Astrocyte (in vitro differentiated cells and primary cell): ENCODE data around the gene WDR19. TPM values are rescaled to one million over a fixed set of nuclear protein-coding genes. Genes with fewer than 3 reads are reported as not detected.

Experiments used
- DNase-seq: peaks from one replicate; pipeline ENCODE4 v3.0.0-alpha.2; 2010; ENCODE audit warnings: low read depth
- FAIRE-seq: peaks from 2 replicates; lab custom pipeline; 2011; peaks lifted over from hg19 to GRCh38; lab: Jason Lieb, UNC
- H2AFZ ChIP-seq: 2 replicates; pipeline ENCODE4 v1.6.0; 2012; ENCODE audit warnings: low read depth, low read length, inconsistent platforms
- H3K27ac ChIP-seq: 2 replicates; pipeline ENCODE4 v1.5.1; 2011; ENCODE audit warnings: low read depth, low read length, inconsistent platforms
- H3K27me3 ChIP-seq: 2 replicates; pipeline ENCODE4 v1.6.0; 2011; ENCODE audit warnings: low read length, inconsistent platforms; ENCODE audit not compliant: insufficient read depth
- H3K36me3 ChIP-seq: 2 replicates; pipeline ENCODE4 v1.5.1; 2011; ENCODE audit warnings: low read length, inconsistent platforms; ENCODE audit not compliant: insufficient read depth
- H3K4me1 ChIP-seq: 2 replicates; pipeline ENCODE4 v1.5.1; 2011; ENCODE audit warnings: low read length, inconsistent platforms; ENCODE audit not compliant: insufficient read depth
- H3K4me2 ChIP-seq: 2 replicates; pipeline ENCODE4 v1.6.0; 2012; ENCODE audit warnings: low read length, inconsistent platforms
- H3K4me3 ChIP-seq: 2 replicates; pipeline ENCODE4 v1.5.1; 2011; ENCODE audit warnings: low read depth, mild to moderate bottlenecking, low read length, inconsistent platforms; ENCODE audit not compliant: insufficient read depth
- H3K79me2 ChIP-seq: 2 replicates; pipeline ENCODE4 v1.6.0; 2012; ENCODE audit warnings: mild to moderate bottlenecking, low read length, inconsistent platforms; ENCODE audit not compliant: insufficient read depth
- H3K9ac ChIP-seq: 2 replicates; pipeline ENCODE4 v1.6.0; 2012; ENCODE audit warnings: mild to moderate bottlenecking, low read length, inconsistent platforms
- H3K9me3 ChIP-seq: 2 replicates; pipeline ENCODE4 v1.5.1; 2012; ENCODE audit warnings: low read depth, mild to moderate bottlenecking, low read length, inconsistent platforms; ENCODE audit not compliant: insufficient read depth
- H4K20me1 ChIP-seq: 2 replicates; pipeline ENCODE4 v1.6.0; 2012; ENCODE audit warnings: low read length, inconsistent platforms; ENCODE audit not compliant: insufficient read depth
- H3K27ac Mint-ChIP-seq: one replicate; pipeline ENCODE4 v1.8.0; 2021; ENCODE audit warnings: mild to moderate bottlenecking, mixed read lengths; ENCODE audit not compliant: unreplicated experiment
- H3K27me3 Mint-ChIP-seq: one replicate; pipeline ENCODE4 v1.8.0; 2021; ENCODE audit warnings: low read depth, mixed read lengths; ENCODE audit not compliant: unreplicated experiment
- H3K36me3 Mint-ChIP-seq: one replicate; pipeline ENCODE4 v1.8.0; 2021; ENCODE audit warnings: low read depth, mixed read lengths; ENCODE audit not compliant: unreplicated experiment
- H3K4me1 Mint-ChIP-seq: one replicate; pipeline ENCODE4 v1.8.0; 2021; ENCODE audit warnings: low read depth, mixed read lengths; ENCODE audit not compliant: unreplicated experiment
- H3K4me3 Mint-ChIP-seq: one replicate; pipeline ENCODE4 v1.8.0; 2021; ENCODE audit warnings: mild to moderate bottlenecking, moderate library complexity, mixed read lengths; ENCODE audit not compliant: unreplicated experiment
- H3K9me3 Mint-ChIP-seq: one replicate; pipeline ENCODE4 v1.8.0; 2021; ENCODE audit warnings: mild to moderate bottlenecking, mixed read lengths; ENCODE audit not compliant: unreplicated experiment
- EZH2 ChIP-seq: IDR thresholded peaks from 2 replicates; pipeline ENCODE4 v1.6.1; 2012; ENCODE audit warnings: mild to moderate bottlenecking, low read length, inconsistent platforms; ENCODE audit not compliant: insufficient read depth
- total RNA-seq: library from RNA; stranded (reverse); gene quantifications from 2 replicates; pipeline ENCODE4 v1.2.1, GENCODE V29; 2021
- TF ChIP-seq, protein P1 (sequence below): IDR thresholded peaks from 2 replicates; pipeline ENCODE4 v1.5.1; 2011; ENCODE audit warnings: low read depth, mild to moderate bottlenecking, inconsistent platforms, low read length, moderate library complexity; ENCODE audit not compliant: insufficient read depth

The WDR19 gene
- total RNA-seq, 1 donor from 2014 or later, result 18.0 TPM

DNA sequence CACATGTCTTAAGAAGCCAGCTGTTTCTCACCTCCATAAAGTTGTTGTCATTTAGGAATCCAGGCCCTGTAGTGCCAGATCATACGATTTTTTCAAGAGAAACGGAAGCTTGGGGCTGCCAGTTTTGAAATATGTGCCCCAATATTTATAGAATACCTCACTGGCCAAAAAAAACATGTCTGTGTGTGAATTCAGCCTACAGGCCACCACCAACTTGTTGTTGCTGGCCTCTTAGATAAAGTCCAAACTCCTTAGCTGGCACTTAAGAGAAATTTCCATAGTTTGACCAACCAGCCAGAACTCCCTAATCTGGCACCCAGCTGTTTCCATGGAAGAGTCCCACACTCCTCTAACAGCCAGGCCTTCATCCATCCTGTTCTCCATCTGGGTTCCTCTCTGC lies 74.1 kb downstream of the WDR19 start:
- peak overlapping the region; percentile 67 for H3K27ac ChIP-seq
- peaks cover 21% of the 10 kb centered on the region for H3K4me1 ChIP-seq
- peaks cover 3% of the 10 kb centered on the region for H3K9me3 Mint-ChIP-seq
- DNase-seq (peak; percentile 63), FAIRE-seq (peak; percentile 52)
- H3K4me3 ChIP-seq, result no peak overlapping the region
- no peaks in the 10 kb centered on the region for H3K27me3 Mint-ChIP-seq
- H3K4me1 Mint-ChIP-seq, result peaks cover 27% of the 10 kb centered on the region
- H3K36me3 Mint-ChIP-seq, result peaks cover 6% of the 10 kb centered on the region
- H3K27me3 ChIP-seq, result no peaks in the 10 kb centered on the region
- TF ChIP-seq EZH2, result no peak
- TF ChIP-seq, protein P1, sequence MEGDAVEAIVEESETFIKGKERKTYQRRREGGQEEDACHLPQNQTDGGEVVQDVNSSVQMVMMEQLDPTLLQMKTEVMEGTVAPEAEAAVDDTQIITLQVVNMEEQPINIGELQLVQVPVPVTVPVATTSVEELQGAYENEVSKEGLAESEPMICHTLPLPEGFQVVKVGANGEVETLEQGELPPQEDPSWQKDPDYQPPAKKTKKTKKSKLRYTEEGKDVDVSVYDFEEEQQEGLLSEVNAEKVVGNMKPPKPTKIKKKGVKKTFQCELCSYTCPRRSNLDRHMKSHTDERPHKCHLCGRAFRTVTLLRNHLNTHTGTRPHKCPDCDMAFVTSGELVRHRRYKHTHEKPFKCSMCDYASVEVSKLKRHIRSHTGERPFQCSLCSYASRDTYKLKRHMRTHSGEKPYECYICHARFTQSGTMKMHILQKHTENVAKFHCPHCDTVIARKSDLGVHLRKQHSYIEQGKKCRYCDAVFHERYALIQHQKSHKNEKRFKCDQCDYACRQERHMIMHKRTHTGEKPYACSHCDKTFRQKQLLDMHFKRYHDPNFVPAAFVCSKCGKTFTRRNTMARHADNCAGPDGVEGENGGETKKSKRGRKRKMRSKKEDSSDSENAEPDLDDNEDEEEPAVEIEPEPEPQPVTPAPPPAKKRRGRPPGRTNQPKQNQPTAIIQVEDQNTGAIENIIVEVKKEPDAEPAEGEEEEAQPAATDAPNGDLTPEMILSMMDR, result no peak
- H3K4me3 Mint-ChIP-seq, result no peak overlapping the region
- H3K27ac Mint-ChIP-seq, result peak overlapping the region; percentile 55
- no peaks in the 10 kb centered on the region for H3K79me2 ChIP-seq
- no peaks in the 10 kb centered on the region for H3K9me3 ChIP-seq
- no peaks in the 10 kb centered on the region for H4K20me1 ChIP-seq
- no peaks in the 10 kb centered on the region for H3K36me3 ChIP-seq
- H2AFZ ChIP-seq, result no peak overlapping the region
- H3K9ac ChIP-seq, result peak overlapping the region; percentile 12
- peak overlapping the region; percentile 64 for H3K4me2 ChIP-seq

- no peak for FAIRE-seq
- H3K9me3 ChIP-seq, result no peaks in the 10 kb centered on the region
- H3K27ac ChIP-seq, result peak overlapping the region; percentile 16
- peak overlapping the region; percentile 28 for H3K4me2 ChIP-seq
- no peak overlapping the region for H2AFZ ChIP-seq
- no peaks in the 10 kb centered on the region for H3K79me2 ChIP-seq
- H4K20me1 ChIP-seq, result no peaks in the 10 kb centered on the region
- DNase-seq, result peak; percentile 81
- peaks cover 20% of the 10 kb centered on the region for H3K4me1 ChIP-seq
- H3K4me3 ChIP-seq, result no peak overlapping the region
- Mint-ChIP-seq H3K4me3 (no peak overlapping the region), H3K27ac (peak overlapping the region; percentile 49), H3K27me3 (no peaks in the 10 kb centered on the region), H3K36me3 (peaks cover 8% of the 10 kb centered on the region), H3K9me3 (peaks cover 3% of the 10 kb centered on the region), H3K4me1 (peaks cover 25% of the 10 kb centered on the region)
- H3K36me3 ChIP-seq, result no peaks in the 10 kb centered on the region
- no peaks in the 10 kb centered on the region for H3K27me3 ChIP-seq
- TF ChIP-seq EZH2, result no peak
- TF ChIP-seq, protein P1, result no peak
- no peak overlapping the region for H3K9ac ChIP-seq
Observed at GRCh38 chr4:39259571-39260330, 77.4 kb downstream of the WDR19 start.

DNA sequence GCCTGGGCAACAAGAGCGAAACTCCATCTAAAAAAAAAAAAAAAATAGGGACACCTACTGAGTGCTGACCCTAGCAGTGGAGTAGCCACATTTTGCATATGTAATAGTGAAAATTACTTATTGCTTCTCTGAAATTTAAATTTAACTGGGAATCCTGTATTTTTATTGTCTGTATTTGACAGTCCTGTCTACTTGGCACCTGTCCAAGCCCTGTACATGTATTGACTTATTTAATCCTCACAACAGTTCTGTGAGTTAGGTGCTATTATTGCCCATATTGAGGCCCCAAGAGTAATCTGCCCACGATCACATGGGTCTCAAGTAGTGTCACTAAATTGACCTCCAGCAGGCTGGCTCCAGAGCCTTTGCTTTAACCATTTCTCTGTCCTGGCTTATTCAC lies 81.6 kb downstream of the WDR19 start:
- H3K9me3 Mint-ChIP-seq, result peaks cover 3% of the 10 kb centered on the region
- Histone ChIP-seq H3K27me3 (no peaks in the 10 kb centered on the region), H3K9ac (no peak overlapping the region), H3K9me3 (no peaks in the 10 kb centered on the region), H3K4me1 (no peaks in the 10 kb centered on the region), H3K4me3 (no peak overlapping the region), H3K27ac (no peak overlapping the region), H2AFZ (no peak overlapping the region), H3K79me2 (no peaks in the 10 kb centered on the region), H3K4me2 (no peak overlapping the region), H3K36me3 (no peaks in the 10 kb centered on the region), H4K20me1 (no peaks in the 10 kb centered on the region)
- H3K36me3 Mint-ChIP-seq, result peaks cover 8% of the 10 kb centered on the region
- H3K27me3 Mint-ChIP-seq, result no peaks in the 10 kb centered on the region
- H3K4me1 Mint-ChIP-seq, result peaks cover 8% of the 10 kb centered on the region
- no peak for DNase-seq
- H3K4me3 Mint-ChIP-seq, result no peak overlapping the region
- no peak overlapping the region for H3K27ac Mint-ChIP-seq
- FAIRE-seq, result no peak
- TF ChIP-seq EZH2, result no peak
- TF ChIP-seq, protein P1, result no peak
